Measurements from ENCODE around the gene KCNJ2.
A peak's percentile ranks its signal among the peaks of the same experiment; 100 is the strongest.

The KCNJ2 gene

GRCh38 chr17:70225276-70225675, 55.9 kb downstream of the KCNJ2 start:
- DNase-seq (ENCODE audit: low read depth): peak; percentile 25
- no peak for TF ChIP-seq CTCF (IDR thresholded peaks at IDR 0.05; ENCODE audit: insufficient read depth, low read depth, low read length, missing control alignments)
- H3K4me3 ChIP-seq (ENCODE audit: low read length): no peak overlapping the region

All from epithelial cell of esophagus (primary cell).